Astrocyte (in vitro differentiated cells and primary cell): ENCODE data around the gene CIDEC. TPM values are rescaled to one million over a fixed set of nuclear protein-coding genes. Genes with fewer than 3 reads are reported as not detected.

Experiments
- DNase-seq: peaks from one replicate; pipeline ENCODE4 v3.0.0-alpha.2; 2010; ENCODE audit warnings: low read depth
- FAIRE-seq: peaks from 2 replicates; lab custom pipeline; 2011; peaks lifted over from hg19 to GRCh38; lab: Jason Lieb, UNC
- H2AFZ ChIP-seq: 2 replicates; pipeline ENCODE4 v1.6.0; 2012; ENCODE audit warnings: low read depth, low read length, inconsistent platforms
- H3K27ac ChIP-seq: 2 replicates; pipeline ENCODE4 v1.5.1; 2011; ENCODE audit warnings: low read depth, low read length, inconsistent platforms
- H3K27me3 ChIP-seq: 2 replicates; pipeline ENCODE4 v1.6.0; 2011; ENCODE audit warnings: low read length, inconsistent platforms; ENCODE audit not compliant: insufficient read depth
- H3K36me3 ChIP-seq: 2 replicates; pipeline ENCODE4 v1.5.1; 2011; ENCODE audit warnings: low read length, inconsistent platforms; ENCODE audit not compliant: insufficient read depth
- H3K4me1 ChIP-seq: 2 replicates; pipeline ENCODE4 v1.5.1; 2011; ENCODE audit warnings: low read length, inconsistent platforms; ENCODE audit not compliant: insufficient read depth
- H3K4me2 ChIP-seq: 2 replicates; pipeline ENCODE4 v1.6.0; 2012; ENCODE audit warnings: low read length, inconsistent platforms
- H3K4me3 ChIP-seq: 2 replicates; pipeline ENCODE4 v1.5.1; 2011; ENCODE audit warnings: low read depth, mild to moderate bottlenecking, low read length, inconsistent platforms; ENCODE audit not compliant: insufficient read depth
- H3K79me2 ChIP-seq: 2 replicates; pipeline ENCODE4 v1.6.0; 2012; ENCODE audit warnings: mild to moderate bottlenecking, low read length, inconsistent platforms; ENCODE audit not compliant: insufficient read depth
- H3K9ac ChIP-seq: 2 replicates; pipeline ENCODE4 v1.6.0; 2012; ENCODE audit warnings: mild to moderate bottlenecking, low read length, inconsistent platforms
- H3K9me3 ChIP-seq: 2 replicates; pipeline ENCODE4 v1.5.1; 2012; ENCODE audit warnings: low read depth, mild to moderate bottlenecking, low read length, inconsistent platforms; ENCODE audit not compliant: insufficient read depth
- H4K20me1 ChIP-seq: 2 replicates; pipeline ENCODE4 v1.6.0; 2012; ENCODE audit warnings: low read length, inconsistent platforms; ENCODE audit not compliant: insufficient read depth
- H3K27ac Mint-ChIP-seq: one replicate; pipeline ENCODE4 v1.8.0; 2021; ENCODE audit warnings: mild to moderate bottlenecking, mixed read lengths; ENCODE audit not compliant: unreplicated experiment
- H3K27me3 Mint-ChIP-seq: one replicate; pipeline ENCODE4 v1.8.0; 2021; ENCODE audit warnings: low read depth, mixed read lengths; ENCODE audit not compliant: unreplicated experiment
- H3K36me3 Mint-ChIP-seq: one replicate; pipeline ENCODE4 v1.8.0; 2021; ENCODE audit warnings: low read depth, mixed read lengths; ENCODE audit not compliant: unreplicated experiment
- H3K4me1 Mint-ChIP-seq: one replicate; pipeline ENCODE4 v1.8.0; 2021; ENCODE audit warnings: low read depth, mixed read lengths; ENCODE audit not compliant: unreplicated experiment
- H3K4me3 Mint-ChIP-seq: one replicate; pipeline ENCODE4 v1.8.0; 2021; ENCODE audit warnings: mild to moderate bottlenecking, moderate library complexity, mixed read lengths; ENCODE audit not compliant: unreplicated experiment
- H3K9me3 Mint-ChIP-seq: one replicate; pipeline ENCODE4 v1.8.0; 2021; ENCODE audit warnings: mild to moderate bottlenecking, mixed read lengths; ENCODE audit not compliant: unreplicated experiment
- EZH2 ChIP-seq: IDR thresholded peaks from 2 replicates; pipeline ENCODE4 v1.6.1; 2012; ENCODE audit warnings: mild to moderate bottlenecking, low read length, inconsistent platforms; ENCODE audit not compliant: insufficient read depth
- total RNA-seq: library from RNA; stranded (reverse); gene quantifications from 2 replicates; pipeline ENCODE4 v1.2.1, GENCODE V29; 2021
- TF ChIP-seq, protein P1 (sequence below): IDR thresholded peaks from 2 replicates; pipeline ENCODE4 v1.5.1; 2011; ENCODE audit warnings: low read depth, mild to moderate bottlenecking, inconsistent platforms, low read length, moderate library complexity; ENCODE audit not compliant: insufficient read depth

Gene CIDEC
- total RNA-seq, 1 donor from 2014 or later: not detected

- no peaks in the 10 kb centered on the region for H3K27me3 ChIP-seq
- no peaks in the 10 kb centered on the region for H3K9me3 ChIP-seq
- H3K4me3 Mint-ChIP-seq: no peak overlapping the region
- H3K9me3 Mint-ChIP-seq: no peaks in the 10 kb centered on the region
- peaks cover 27% of the 10 kb centered on the region for H3K36me3 Mint-ChIP-seq
- H2AFZ ChIP-seq: no peak overlapping the region
- H3K4me1 Mint-ChIP-seq: peaks cover 2% of the 10 kb centered on the region
- no peak overlapping the region for H3K9ac ChIP-seq
- DNase-seq (no peak), FAIRE-seq (no peak)
- peaks cover 9% of the 10 kb centered on the region for H4K20me1 ChIP-seq
- no peak overlapping the region for H3K27ac ChIP-seq
- TF ChIP-seq, protein P1, sequence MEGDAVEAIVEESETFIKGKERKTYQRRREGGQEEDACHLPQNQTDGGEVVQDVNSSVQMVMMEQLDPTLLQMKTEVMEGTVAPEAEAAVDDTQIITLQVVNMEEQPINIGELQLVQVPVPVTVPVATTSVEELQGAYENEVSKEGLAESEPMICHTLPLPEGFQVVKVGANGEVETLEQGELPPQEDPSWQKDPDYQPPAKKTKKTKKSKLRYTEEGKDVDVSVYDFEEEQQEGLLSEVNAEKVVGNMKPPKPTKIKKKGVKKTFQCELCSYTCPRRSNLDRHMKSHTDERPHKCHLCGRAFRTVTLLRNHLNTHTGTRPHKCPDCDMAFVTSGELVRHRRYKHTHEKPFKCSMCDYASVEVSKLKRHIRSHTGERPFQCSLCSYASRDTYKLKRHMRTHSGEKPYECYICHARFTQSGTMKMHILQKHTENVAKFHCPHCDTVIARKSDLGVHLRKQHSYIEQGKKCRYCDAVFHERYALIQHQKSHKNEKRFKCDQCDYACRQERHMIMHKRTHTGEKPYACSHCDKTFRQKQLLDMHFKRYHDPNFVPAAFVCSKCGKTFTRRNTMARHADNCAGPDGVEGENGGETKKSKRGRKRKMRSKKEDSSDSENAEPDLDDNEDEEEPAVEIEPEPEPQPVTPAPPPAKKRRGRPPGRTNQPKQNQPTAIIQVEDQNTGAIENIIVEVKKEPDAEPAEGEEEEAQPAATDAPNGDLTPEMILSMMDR: no peak
- TF ChIP-seq EZH2: no peak
- no peaks in the 10 kb centered on the region for H3K27me3 Mint-ChIP-seq
- H3K79me2 ChIP-seq: peaks cover 4% of the 10 kb centered on the region
- H3K4me2 ChIP-seq: no peak overlapping the region
- peaks cover 4% of the 10 kb centered on the region for H3K4me1 ChIP-seq
- no peak overlapping the region for H3K27ac Mint-ChIP-seq
- no peak overlapping the region for H3K4me3 ChIP-seq
- H3K36me3 ChIP-seq: peaks cover 12% of the 10 kb centered on the region
These were observed 41.2 kb downstream of the CIDEC start for GRCh38 chr3:9838856-9839255.

GRCh38 chr3:9837701-9838582 lies 42.1 kb downstream of the CIDEC start:
- H3K27me3 ChIP-seq: no peaks in the 10 kb centered on the region
- H3K4me1 ChIP-seq: no peaks in the 10 kb centered on the region
- H3K9me3 ChIP-seq: no peaks in the 10 kb centered on the region
- DNase-seq (no peak), FAIRE-seq (no peak)
- H3K9ac ChIP-seq: no peak overlapping the region
- H3K27ac Mint-ChIP-seq: no peak overlapping the region
- peaks cover 9% of the 10 kb centered on the region for H4K20me1 ChIP-seq
- H3K9me3 Mint-ChIP-seq: no peaks in the 10 kb centered on the region
- H3K27me3 Mint-ChIP-seq: no peaks in the 10 kb centered on the region
- no peak overlapping the region for H3K4me3 Mint-ChIP-seq
- TF ChIP-seq, protein P1: no peak
- H3K27ac ChIP-seq: no peak overlapping the region
- H3K36me3 Mint-ChIP-seq: peaks cover 32% of the 10 kb centered on the region
- H3K36me3 ChIP-seq: peaks cover 12% of the 10 kb centered on the region
- no peak overlapping the region for H2AFZ ChIP-seq
- no peak overlapping the region for H3K4me3 ChIP-seq
- H3K4me1 Mint-ChIP-seq: peaks cover 2% of the 10 kb centered on the region
- no peak overlapping the region for H3K4me2 ChIP-seq
- peaks cover under 1% of the 10 kb centered on the region for H3K79me2 ChIP-seq
